Astrocyte of the hippocampus (primary cell): ENCODE results near the gene SLC39A5.
A peak's percentile ranks its signal among the peaks of the same experiment; 100 is the strongest.

Experiments
- DNase-seq: peaks from one replicate; pipeline ENCODE4 v3.0.0; 2011; ENCODE audit warnings: low read depth, low spot score

The SLC39A5 gene

GRCh38 chr12:56216461-56216860 lies 13.4 kb upstream of the SLC39A5 start:
- DNase-seq: no peak

- DNase-seq: no peak
Measured at GRCh38 chr12:56219840-56220239, 10.0 kb upstream of the SLC39A5 start.

- DNase-seq: peak; percentile 60
Measured at GRCh38 chr12:56220611-56221231, 9.1 kb upstream of the SLC39A5 start.

- peak; percentile 95 for DNase-seq
Measured at GRCh38 chr12:56221232-56221756, 8.6 kb upstream of the SLC39A5 start.

- peak; percentile 99 for DNase-seq
Measured at GRCh38 chr12:56221757-56222530, 7.9 kb upstream of the SLC39A5 start, which contains the start of gene RNF41. RNF41 (minus strand) TSS chr12:56221922; CDS start chr12:56214047, 7,875 bp downstream.

- no peak for DNase-seq
Measured at GRCh38 chr12:56222531-56222895, 7.3 kb upstream of the SLC39A5 start.

GRCh38 chr12:56223571-56224101 lies 6.2 kb upstream of the SLC39A5 start:
- DNase-seq: no peak

- DNase-seq: peak; percentile 99
Measured at GRCh38 chr12:56224102-56224701, 5.6 kb upstream of the SLC39A5 start, which contains the start of gene NABP2. NABP2 (plus strand) TSS chr12:56224342; CDS start chr12:56224857, 515 bp downstream.

- no peak for DNase-seq
Measured at GRCh38 chr12:56224954-56225353, 4.9 kb upstream of the SLC39A5 start.

GRCh38 chr12:56229082-56229481 lies 769 bp upstream of the SLC39A5 start:
- no peak for DNase-seq

- DNase-seq: no peak
Measured at GRCh38 chr12:56230432-56231183, 757 bp downstream of the SLC39A5 start.

GRCh38 chr12:56231184-56231582 lies 1.3 kb downstream of the SLC39A5 start:
- DNase-seq: no peak

GRCh38 chr12:56234746-56235436 lies 5.0 kb downstream of the SLC39A5 start:
- no peak for DNase-seq

- no peak for DNase-seq
Measured at GRCh38 chr12:56236091-56236490, 6.2 kb downstream of the SLC39A5 start.

GRCh38 chr12:56236985-56237384 lies 7.1 kb downstream of the SLC39A5 start:
- DNase-seq: no peak

- peak; percentile 43 for DNase-seq
Measured at GRCh38 chr12:56237552-56237951, 7.7 kb downstream of the SLC39A5 start.

GRCh38 chr12:56241424-56242303 lies 11.8 kb downstream of the SLC39A5 start:
- no peak for DNase-seq

GRCh38 chr12:56242986-56243385 lies 13.1 kb downstream of the SLC39A5 start:
- no peak for DNase-seq

- DNase-seq: no peak
Measured at GRCh38 chr12:56243731-56244181, 13.9 kb downstream of the SLC39A5 start.

- DNase-seq: no peak
Measured at GRCh38 chr12:56244494-56244893, 14.6 kb downstream of the SLC39A5 start.
